ENCODE results near the gene CLTCL1.

DNA sequence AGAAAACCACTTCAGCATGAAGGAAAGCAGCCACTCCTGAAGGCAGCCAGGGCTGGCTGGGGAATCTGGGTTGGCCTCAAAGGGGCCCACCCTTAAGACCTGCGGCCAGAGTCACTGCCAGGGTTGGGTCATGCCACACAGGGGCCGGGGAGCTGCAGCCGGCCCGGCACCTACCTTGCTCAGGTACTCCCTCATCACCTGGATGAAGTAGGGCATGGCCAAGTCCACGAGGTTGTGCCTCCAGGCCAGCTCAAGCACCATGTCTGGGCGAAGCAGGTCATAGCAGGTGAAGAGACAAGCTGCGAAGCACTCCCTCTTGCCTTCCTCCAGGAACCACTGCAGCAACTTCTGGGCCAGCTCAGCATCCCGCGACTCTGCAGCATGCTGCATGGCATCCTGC is 108.3 kb downstream of the CLTCL1 start:
- no peak for TF ChIP-seq POLR2A (IDR thresholded peaks at IDR 0.05)
- TF ChIP-seq, protein P1, sequence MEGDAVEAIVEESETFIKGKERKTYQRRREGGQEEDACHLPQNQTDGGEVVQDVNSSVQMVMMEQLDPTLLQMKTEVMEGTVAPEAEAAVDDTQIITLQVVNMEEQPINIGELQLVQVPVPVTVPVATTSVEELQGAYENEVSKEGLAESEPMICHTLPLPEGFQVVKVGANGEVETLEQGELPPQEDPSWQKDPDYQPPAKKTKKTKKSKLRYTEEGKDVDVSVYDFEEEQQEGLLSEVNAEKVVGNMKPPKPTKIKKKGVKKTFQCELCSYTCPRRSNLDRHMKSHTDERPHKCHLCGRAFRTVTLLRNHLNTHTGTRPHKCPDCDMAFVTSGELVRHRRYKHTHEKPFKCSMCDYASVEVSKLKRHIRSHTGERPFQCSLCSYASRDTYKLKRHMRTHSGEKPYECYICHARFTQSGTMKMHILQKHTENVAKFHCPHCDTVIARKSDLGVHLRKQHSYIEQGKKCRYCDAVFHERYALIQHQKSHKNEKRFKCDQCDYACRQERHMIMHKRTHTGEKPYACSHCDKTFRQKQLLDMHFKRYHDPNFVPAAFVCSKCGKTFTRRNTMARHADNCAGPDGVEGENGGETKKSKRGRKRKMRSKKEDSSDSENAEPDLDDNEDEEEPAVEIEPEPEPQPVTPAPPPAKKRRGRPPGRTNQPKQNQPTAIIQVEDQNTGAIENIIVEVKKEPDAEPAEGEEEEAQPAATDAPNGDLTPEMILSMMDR (IDR thresholded peaks at IDR 0.05 in 8 of 11, conservative IDR thresholded peaks at IDR 0.05 in 3 of 11): no peak
- no peak for TF ChIP-seq POLR2AphosphoS5 (IDR thresholded peaks at IDR 0.05)
